ENCODE measurements around the gene ADORA3. TPM values are rescaled to one million over a fixed set of nuclear protein-coding genes. Genes with fewer than 3 reads are reported as not detected.

The ADORA3 gene
- total RNA-seq, 1 donor from 2014 or later = not detected

- Histone ChIP-seq H3K36me3 (no peaks in the 10 kb centered on the region), H2AFZ (replicated peaks) (no peak overlapping the region), H3K27ac (no peak overlapping the region), H4K20me1 (ENCODE audit: low read depth) (no peaks in the 10 kb centered on the region), H3K9me3 (ENCODE audit: low read depth) (no peaks in the 10 kb centered on the region), H3K4me3 (no peak overlapping the region), H3K27me3 (no peaks in the 10 kb centered on the region), H3F3A (ENCODE audit: low read depth) (no peaks in the 10 kb centered on the region), H3K4me1 (no peaks in the 10 kb centered on the region), H3K4me2 (no peak overlapping the region), H3K9ac (no peak overlapping the region), H3K79me2 (ENCODE audit: low read depth) (no peaks in the 10 kb centered on the region)
- Mint-ChIP-seq H3K27ac (no peak overlapping the region), H3K9me3 (peaks cover 2% of the 10 kb centered on the region), H3K4me3 (no peak overlapping the region), H3K36me3 (no peaks in the 10 kb centered on the region), H3K4me1 (peaks cover 3% of the 10 kb centered on the region), H3K27me3 (ENCODE audit: insufficient read depth, low read depth) (no peaks in the 10 kb centered on the region)
- no peak for TF ChIP-seq EZH2 (IDR thresholded peaks at IDR 0.05)
- TF ChIP-seq CTCF (IDR thresholded peaks at IDR 0.05) = no peak
- no peak for TF ChIP-seq EZH2phosphoT487 (IDR thresholded peaks at IDR 0.05)
- DNase-seq (ENCODE audit: low spot score) = no peak
Measured at GRCh38 chr1:111489604-111490003, 13.8 kb downstream of the ADORA3 start.

- no peaks in the 10 kb centered on the region for H3K4me1 ChIP-seq
- no peaks in the 10 kb centered on the region for H3F3A ChIP-seq (ENCODE audit: low read depth)
- no peak overlapping the region for H3K4me3 Mint-ChIP-seq
- no peaks in the 10 kb centered on the region for H3K9me3 Mint-ChIP-seq
- peaks cover 3% of the 10 kb centered on the region for H3K4me1 Mint-ChIP-seq
- DNase-seq (ENCODE audit: low spot score) = no peak
- H3K27ac Mint-ChIP-seq = no peak overlapping the region
- no peaks in the 10 kb centered on the region for H3K27me3 ChIP-seq
- H3K79me2 ChIP-seq (ENCODE audit: low read depth) = no peaks in the 10 kb centered on the region
- H2AFZ ChIP-seq (replicated peaks) = no peak overlapping the region
- no peaks in the 10 kb centered on the region for H3K9me3 ChIP-seq (ENCODE audit: low read depth)
- H3K9ac ChIP-seq = no peak overlapping the region
- no peak for TF ChIP-seq EZH2 (IDR thresholded peaks at IDR 0.05)
- TF ChIP-seq CTCF (IDR thresholded peaks at IDR 0.05) = no peak
- no peak for TF ChIP-seq EZH2phosphoT487 (IDR thresholded peaks at IDR 0.05)
- no peak overlapping the region for H3K4me2 ChIP-seq
- H3K36me3 ChIP-seq = no peaks in the 10 kb centered on the region
- no peaks in the 10 kb centered on the region for H4K20me1 ChIP-seq (ENCODE audit: low read depth)
- H3K4me3 ChIP-seq = no peak overlapping the region
- no peaks in the 10 kb centered on the region for H3K27me3 Mint-ChIP-seq (ENCODE audit: insufficient read depth, low read depth)
- H3K36me3 Mint-ChIP-seq = no peaks in the 10 kb centered on the region
- no peak overlapping the region for H3K27ac ChIP-seq
Measured at GRCh38 chr1:111488669-111489068, 14.8 kb downstream of the ADORA3 start.

GRCh38 chr1:111487133-111487532 lies 16.3 kb downstream of the ADORA3 start:
- Mint-ChIP-seq H3K4me3 (no peak overlapping the region), H3K27ac (no peak overlapping the region), H3K9me3 (no peaks in the 10 kb centered on the region), H3K27me3 (ENCODE audit: insufficient read depth, low read depth) (no peaks in the 10 kb centered on the region), H3K36me3 (no peaks in the 10 kb centered on the region), H3K4me1 (no peaks in the 10 kb centered on the region)
- no peak for DNase-seq (ENCODE audit: low spot score)
- TF ChIP-seq CTCF (IDR thresholded peaks at IDR 0.05) (no peak), EZH2phosphoT487 (IDR thresholded peaks at IDR 0.05) (no peak), EZH2 (IDR thresholded peaks at IDR 0.05) (no peak)
- no peak overlapping the region for H3K4me3 ChIP-seq
- no peak overlapping the region for H3K4me2 ChIP-seq
- H3K36me3 ChIP-seq = no peaks in the 10 kb centered on the region
- H3K9ac ChIP-seq = no peak overlapping the region
- no peaks in the 10 kb centered on the region for H3K27me3 ChIP-seq
- no peaks in the 10 kb centered on the region for H4K20me1 ChIP-seq (ENCODE audit: low read depth)
- no peaks in the 10 kb centered on the region for H3K9me3 ChIP-seq (ENCODE audit: low read depth)
- no peak overlapping the region for H3K27ac ChIP-seq
- H3K4me1 ChIP-seq = no peaks in the 10 kb centered on the region
- H2AFZ ChIP-seq (replicated peaks) = no peak overlapping the region
- H3F3A ChIP-seq (ENCODE audit: low read depth) = no peaks in the 10 kb centered on the region
- no peaks in the 10 kb centered on the region for H3K79me2 ChIP-seq (ENCODE audit: low read depth)
